IMR-90 (cell line): ENCODE results near the gene IRGQ.
"Not testable (repeated sequence)": the region's sequence is repeated elsewhere in the genome, so short reads cannot be mapped to it uniquely, and the experiment has no call there.

Source experiments
- CEBPB ChIP-seq: IDR thresholded peaks from 2 replicates; pipeline ENCODE4 v1.6.1; 2012; ENCODE audit warnings: low read depth, low read length, improper control_type of control experiment
- FOS ChIP-seq: fragments of 150-350 bp; IDR thresholded peaks from 2 replicates; pipeline ENCODE4 v1.6.1; 2016; ENCODE audit warnings: low read depth, low read length
- MAFK ChIP-seq: IDR thresholded peaks from 2 replicates; pipeline ENCODE4 v1.6.1; 2012; ENCODE audit warnings: low read depth, low read length, improper control_type of control experiment
- MXI1 ChIP-seq: IDR thresholded peaks from 2 replicates; pipeline ENCODE4 v1.6.1; 2012; ENCODE audit warnings: low read depth, mild to moderate bottlenecking, low read length, moderate library complexity, borderline replicate concordance
- NFE2L2 ChIP-seq: fragments of 150-350 bp; IDR thresholded peaks from 2 replicates; pipeline ENCODE4 v1.6.1; 2016; ENCODE audit warnings: low read depth, mild to moderate bottlenecking, low read length
- POLR2A ChIP-seq: IDR thresholded peaks from 2 replicates; pipeline ENCODE4 v1.6.1; 2012; ENCODE audit warnings: mild to moderate bottlenecking, low read depth, low read length
- RAD21 ChIP-seq: IDR thresholded peaks from 2 replicates; pipeline ENCODE4 v1.6.1; 2012; ENCODE audit warnings: low read length, improper control_type of control experiment
- SMC3 ChIP-seq: fragments of 150-350 bp; IDR thresholded peaks from 2 replicates; pipeline ENCODE4 v1.6.1; 2016; ENCODE audit warnings: low read depth, mild to moderate bottlenecking, antibody characterized with exemption, low read length, moderate library complexity
- TF ChIP-seq, protein P1 (sequence below): conservative IDR thresholded peaks from 2 replicates; pipeline ENCODE4 v1.5.1; 2012; ENCODE audit warnings: mild to moderate bottlenecking, low read depth, low read length, improper control_type of control experiment
- TF ChIP-seq, protein P2 (sequence below): fragments of 150-350 bp; IDR thresholded peaks from 2 replicates; pipeline ENCODE4 v1.6.1; 2016; ENCODE audit warnings: low read depth, mild to moderate bottlenecking, low read length, moderate library complexity, borderline replicate concordance
- TF ChIP-seq, protein P3 (sequence below): fragments of 150-350 bp; IDR thresholded peaks from 2 replicates; pipeline ENCODE4 v1.6.1; 2017; ENCODE audit warnings: mild to moderate bottlenecking, antibody characterized with exemption, low read length, low read depth

DNA sequence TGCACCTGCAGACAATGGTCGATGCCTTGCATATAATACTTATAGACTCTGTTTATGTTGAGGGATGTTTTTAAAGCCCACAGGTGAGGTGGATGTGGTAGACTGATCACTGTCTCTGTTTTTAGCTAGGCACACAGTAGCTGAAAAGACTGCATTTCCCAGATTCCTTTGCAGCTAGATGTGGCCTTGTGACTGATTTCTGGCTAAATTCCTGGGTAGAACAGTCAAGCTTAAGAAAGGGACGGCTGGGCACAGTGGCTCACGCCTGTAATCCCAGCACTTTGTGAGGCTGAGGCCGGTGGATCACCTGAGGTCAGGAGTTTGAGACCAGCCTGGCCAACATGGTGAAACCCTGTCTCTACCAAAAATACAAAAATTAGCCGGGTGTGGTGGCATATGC lies 4.4 kb upstream of the IRGQ start:
- TF ChIP-seq, protein P1, sequence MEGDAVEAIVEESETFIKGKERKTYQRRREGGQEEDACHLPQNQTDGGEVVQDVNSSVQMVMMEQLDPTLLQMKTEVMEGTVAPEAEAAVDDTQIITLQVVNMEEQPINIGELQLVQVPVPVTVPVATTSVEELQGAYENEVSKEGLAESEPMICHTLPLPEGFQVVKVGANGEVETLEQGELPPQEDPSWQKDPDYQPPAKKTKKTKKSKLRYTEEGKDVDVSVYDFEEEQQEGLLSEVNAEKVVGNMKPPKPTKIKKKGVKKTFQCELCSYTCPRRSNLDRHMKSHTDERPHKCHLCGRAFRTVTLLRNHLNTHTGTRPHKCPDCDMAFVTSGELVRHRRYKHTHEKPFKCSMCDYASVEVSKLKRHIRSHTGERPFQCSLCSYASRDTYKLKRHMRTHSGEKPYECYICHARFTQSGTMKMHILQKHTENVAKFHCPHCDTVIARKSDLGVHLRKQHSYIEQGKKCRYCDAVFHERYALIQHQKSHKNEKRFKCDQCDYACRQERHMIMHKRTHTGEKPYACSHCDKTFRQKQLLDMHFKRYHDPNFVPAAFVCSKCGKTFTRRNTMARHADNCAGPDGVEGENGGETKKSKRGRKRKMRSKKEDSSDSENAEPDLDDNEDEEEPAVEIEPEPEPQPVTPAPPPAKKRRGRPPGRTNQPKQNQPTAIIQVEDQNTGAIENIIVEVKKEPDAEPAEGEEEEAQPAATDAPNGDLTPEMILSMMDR: not testable (repeated sequence)
- TF ChIP-seq POLR2A, SMC3, CEBPB, MAFK, RAD21, FOS, NFE2L2, MXI1: not testable (repeated sequence)
- TF ChIP-seq, protein P2, sequence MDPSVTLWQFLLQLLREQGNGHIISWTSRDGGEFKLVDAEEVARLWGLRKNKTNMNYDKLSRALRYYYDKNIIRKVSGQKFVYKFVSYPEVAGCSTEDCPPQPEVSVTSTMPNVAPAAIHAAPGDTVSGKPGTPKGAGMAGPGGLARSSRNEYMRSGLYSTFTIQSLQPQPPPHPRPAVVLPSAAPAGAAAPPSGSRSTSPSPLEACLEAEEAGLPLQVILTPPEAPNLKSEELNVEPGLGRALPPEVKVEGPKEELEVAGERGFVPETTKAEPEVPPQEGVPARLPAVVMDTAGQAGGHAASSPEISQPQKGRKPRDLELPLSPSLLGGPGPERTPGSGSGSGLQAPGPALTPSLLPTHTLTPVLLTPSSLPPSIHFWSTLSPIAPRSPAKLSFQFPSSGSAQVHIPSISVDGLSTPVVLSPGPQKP: not testable (repeated sequence)
- TF ChIP-seq, protein P3, sequence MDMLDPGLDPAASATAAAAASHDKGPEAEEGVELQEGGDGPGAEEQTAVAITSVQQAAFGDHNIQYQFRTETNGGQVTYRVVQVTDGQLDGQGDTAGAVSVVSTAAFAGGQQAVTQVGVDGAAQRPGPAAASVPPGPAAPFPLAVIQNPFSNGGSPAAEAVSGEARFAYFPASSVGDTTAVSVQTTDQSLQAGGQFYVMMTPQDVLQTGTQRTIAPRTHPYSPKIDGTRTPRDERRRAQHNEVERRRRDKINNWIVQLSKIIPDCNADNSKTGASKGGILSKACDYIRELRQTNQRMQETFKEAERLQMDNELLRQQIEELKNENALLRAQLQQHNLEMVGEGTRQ: not testable (repeated sequence)
